HG03558 (cell line): ENCODE measurements around the gene TRAPPC2.

Source experiments
- ATAC-seq: cut with Tn5 transposase; IDR thresholded peaks from one replicate; pipeline ENCODE4 v1.9.1; 2021; ENCODE audit warnings: moderate number of reproducible peaks; ENCODE audit not compliant: unreplicated experiment; ENCODE audit errors: extremely low read depth

Gene TRAPPC2

GRCh38 chrX:13734278-13735172 is at the start of gene TRAPPC2, which contains the start of gene OFD1:
Gene TRAPPC2, minus strand, starts transcription at chrX:13734620. Its CDS starts 14,657 bp downstream, at chrX:13719963.
Gene OFD1, plus strand, starts transcription at chrX:13734748. Its CDS starts 324 bp downstream, at chrX:13735072.
- ATAC-seq: peak; percentile 85

GRCh38 chrX:13780868-13781427 is 46.5 kb upstream of the TRAPPC2 start:
- ATAC-seq: no peak

- no peak for ATAC-seq
Observed at GRCh38 chrX:13778916-13779315, 44.5 kb upstream of the TRAPPC2 start.

GRCh38 chrX:13776387-13776786 is 42.0 kb upstream of the TRAPPC2 start:
- ATAC-seq: no peak

- ATAC-seq: no peak
Observed at GRCh38 chrX:13775837-13776236, 41.4 kb upstream of the TRAPPC2 start.

- no peak for ATAC-seq
Observed at GRCh38 chrX:13774696-13775095, 40.3 kb upstream of the TRAPPC2 start.

- no peak for ATAC-seq
Observed at GRCh38 chrX:13770013-13770535, 35.7 kb upstream of the TRAPPC2 start.

GRCh38 chrX:13768939-13769338 is 34.5 kb upstream of the TRAPPC2 start:
- ATAC-seq: no peak

GRCh38 chrX:13764765-13765164 is 30.3 kb upstream of the TRAPPC2 start:
- no peak for ATAC-seq

GRCh38 chrX:13764281-13764680 is 29.9 kb upstream of the TRAPPC2 start:
- ATAC-seq: no peak

GRCh38 chrX:13763489-13763888 is 29.1 kb upstream of the TRAPPC2 start:
- ATAC-seq: no peak

- no peak for ATAC-seq
Observed at GRCh38 chrX:13761606-13762414, 27.4 kb upstream of the TRAPPC2 start.

GRCh38 chrX:13760426-13760825 is 26.0 kb upstream of the TRAPPC2 start:
- no peak for ATAC-seq

GRCh38 chrX:13759152-13759718 is 24.8 kb upstream of the TRAPPC2 start:
- ATAC-seq: peak; percentile 42

GRCh38 chrX:13756381-13756780 is 22.0 kb upstream of the TRAPPC2 start:
- no peak for ATAC-seq

- no peak for ATAC-seq
Observed at GRCh38 chrX:13755254-13755653, 20.8 kb upstream of the TRAPPC2 start.

- no peak for ATAC-seq
Observed at GRCh38 chrX:13754765-13755164, 20.3 kb upstream of the TRAPPC2 start.

GRCh38 chrX:13752646-13753045 is 18.2 kb upstream of the TRAPPC2 start:
- ATAC-seq: peak; percentile 46

GRCh38 chrX:13752141-13752540 is 17.7 kb upstream of the TRAPPC2 start:
- no peak for ATAC-seq

GRCh38 chrX:13750812-13751211 is 16.4 kb upstream of the TRAPPC2 start:
- no peak for ATAC-seq
